HEK293 (cell line): ENCODE results near the gene PPM1J.
A peak's percentile ranks its signal among the peaks of the same experiment; 100 is the strongest.

Experiments used
- CTCF ChIA-PET: fragments of 350-600 bp; formaldehyde crosslinking; extraction: SDS; loops from one replicate; lab custom pipeline; 2021; ENCODE audit warnings: antibody characterized with exemption; lab: Yijun Ruan, JAX
- POLR2A ChIA-PET: fragments of 300-600 bp; formaldehyde crosslinking; extraction: SDS; loops from one replicate; lab custom pipeline; 2020; ENCODE audit warnings: antibody characterized with exemption, inconsistent platforms; lab: Yijun Ruan, JAX
- H3K27ac ChIP-seq: fragments of 200-500 bp; sonication (Bioruptor generic); 2 replicates; pipeline ENCODE4 v1.5.1; 2014; ENCODE audit warnings: low read depth, low read length, control low read depth, inconsistent platforms; ENCODE audit errors: extremely low read depth
- H3K36me3 ChIP-seq, 2 experiments: fragments of 200-500 bp in 1 of 2; sonication (Bioruptor generic) in 1 of 2; 1 replicate in 1 of 2; 2 replicates in 1 of 2; pipeline ENCODE4 v1.5.1; 2014 to 2017; ENCODE audit warnings: inconsistent platforms in 2 of 2, low read length in 2 of 2; ENCODE audit not compliant: control insufficient read depth in 2 of 2, insufficient read depth in 1 of 2
- H3K4me1 ChIP-seq: fragments of 200-500 bp; sonication (Bioruptor generic); 2 replicates; pipeline ENCODE4 v1.5.1; 2014; ENCODE audit warnings: mild to moderate bottlenecking, low read length, inconsistent platforms; ENCODE audit not compliant: control insufficient read depth, insufficient read depth
- H3K4me3 ChIP-seq: 2 replicates; pipeline ENCODE4 v1.5.1; 2011; ENCODE audit warnings: low read depth, mild to moderate bottlenecking, control low read depth, low read length, moderate library complexity
- H3K9me3 ChIP-seq: fragments of 200-500 bp; sonication (Bioruptor generic); 2 replicates; pipeline ENCODE4 v1.5.1; 2014; ENCODE audit warnings: low read depth, low read length, inconsistent platforms; ENCODE audit not compliant: control insufficient read depth, insufficient read depth
- EGR2 ChIP-seq: fragments of 450-650 bp; formaldehyde crosslinking; IDR thresholded peaks from 2 replicates; pipeline ENCODE4 v1.5.1; 2016; ENCODE audit warnings: low read depth, missing biosample characterization, missing genetic modification characterization
- MEIS1 ChIP-seq: sonication (generic); formaldehyde crosslinking; IDR thresholded peaks from 2 replicates; pipeline ENCODE4 v1.8.1; 2022; ENCODE audit warnings: missing genetic modification reagents, mild to moderate bottlenecking, borderline replicate concordance
- SCRT1 ChIP-seq: fragments of 450-650 bp; formaldehyde crosslinking; IDR thresholded peaks from 2 replicates; pipeline ENCODE4 v1.5.1; 2016; ENCODE audit warnings: missing biosample characterization, missing genetic modification characterization, borderline replicate concordance
- SCRT2 ChIP-seq: fragments of 450-650 bp; formaldehyde crosslinking; IDR thresholded peaks from 2 replicates; pipeline ENCODE4 v1.5.1; 2016; ENCODE audit warnings: missing biosample characterization, missing genetic modification characterization
- SP7 ChIP-seq: fragments of 450-650 bp; formaldehyde crosslinking; IDR thresholded peaks from 2 replicates; pipeline ENCODE4 v1.5.1; 2016; ENCODE audit warnings: missing biosample characterization, missing genetic modification characterization
- ZBTB8A ChIP-seq: fragments of 450-650 bp; formaldehyde crosslinking; IDR thresholded peaks from 2 replicates; pipeline ENCODE4 v1.5.1; 2016; ENCODE audit warnings: missing biosample characterization, missing genetic modification characterization
- ZNF18 ChIP-seq: fragments of 450-650 bp; formaldehyde crosslinking; IDR thresholded peaks from 2 replicates; pipeline ENCODE4 v1.5.1; 2016; ENCODE audit warnings: missing biosample characterization, missing genetic modification characterization
- ZNF248 ChIP-seq: fragments of 450-650 bp; formaldehyde crosslinking; IDR thresholded peaks from 2 replicates; pipeline ENCODE4 v1.5.1; 2017; ENCODE audit warnings: missing biosample characterization, missing genetic modification characterization
- ZNF266 ChIP-seq: fragments of 450-650 bp; formaldehyde crosslinking; IDR thresholded peaks from 2 replicates; pipeline ENCODE4 v1.5.1; 2016; ENCODE audit warnings: missing biosample characterization, missing genetic modification characterization, low read depth
- ZNF280D ChIP-seq: fragments of 450-650 bp; formaldehyde crosslinking; IDR thresholded peaks from 2 replicates; pipeline ENCODE4 v1.5.1; 2016; ENCODE audit warnings: missing biosample characterization, missing genetic modification characterization
- ZNF362 ChIP-seq: fragments of 450-650 bp; formaldehyde crosslinking; IDR thresholded peaks from 2 replicates; pipeline ENCODE4 v1.5.1; 2016; ENCODE audit warnings: missing biosample characterization, missing genetic modification characterization
- ZNF394 ChIP-seq: fragments of 450-650 bp; formaldehyde crosslinking; IDR thresholded peaks from 2 replicates; pipeline ENCODE4 v1.5.1; 2016; ENCODE audit warnings: missing biosample characterization, missing genetic modification characterization, mild to moderate bottlenecking, moderate library complexity, borderline replicate concordance
- ZNF510 ChIP-seq: fragments of 450-650 bp; formaldehyde crosslinking; IDR thresholded peaks from 2 replicates; pipeline ENCODE4 v1.5.1; 2018; ENCODE audit warnings: mild to moderate bottlenecking, missing genetic modification characterization, missing biosample characterization; ENCODE audit not compliant: insufficient replicate concordance
- ZNF530 ChIP-seq: fragments of 450-650 bp; formaldehyde crosslinking; IDR thresholded peaks from 2 replicates; pipeline ENCODE4 v1.5.1; 2016; ENCODE audit warnings: low read depth, missing biosample characterization, missing genetic modification characterization
- ZNF548 ChIP-seq: fragments of 450-650 bp; formaldehyde crosslinking; IDR thresholded peaks from 2 replicates; pipeline ENCODE4 v1.5.1; 2016; ENCODE audit warnings: missing biosample characterization, missing genetic modification characterization
- ZNF558 ChIP-seq: fragments of 450-650 bp; formaldehyde crosslinking; IDR thresholded peaks from 2 replicates; pipeline ENCODE4 v1.5.1; 2016; ENCODE audit warnings: missing biosample characterization, missing genetic modification characterization
- ZNF571 ChIP-seq: fragments of 450-650 bp; formaldehyde crosslinking; IDR thresholded peaks from 2 replicates; pipeline ENCODE4 v1.5.0; 2017; ENCODE audit warnings: missing biosample characterization, missing genetic modification characterization
- ZNF707 ChIP-seq: fragments of 450-650 bp; formaldehyde crosslinking; IDR thresholded peaks from 2 replicates; pipeline ENCODE4 v1.5.1; 2016; ENCODE audit warnings: missing biosample characterization, missing genetic modification characterization
- ZNF768 ChIP-seq: fragments of 450-650 bp; formaldehyde crosslinking; IDR thresholded peaks from 2 replicates; pipeline ENCODE4 v1.5.1; 2018; ENCODE audit warnings: missing biosample characterization, mild to moderate bottlenecking, missing genetic modification characterization
- ZSCAN30 ChIP-seq: fragments of 450-650 bp; IDR thresholded peaks from 2 replicates; pipeline ENCODE4 v1.5.1; 2018; ENCODE audit warnings: missing biosample characterization, mild to moderate bottlenecking, missing genetic modification characterization, moderate library complexity

PPM1J gene

GRCh38 chr1:112700290-112701226 is 14.6 kb downstream of the PPM1J start (continued):
- peak; percentile 79 for TF ChIP-seq SCRT1 (tag by site-specific recombination)
- peak; percentile 73; the same call in 1 of the 2 replicates for TF ChIP-seq ZNF558 (tag by site-specific recombination)
- peak; percentile 96 for TF ChIP-seq SP7

GRCh38 chr1:112699425-112700144 is 15.5 kb downstream of the PPM1J start:
- TF ChIP-seq ZNF394 (tag by site-specific recombination) (no peak), ZNF530 (tag by site-specific recombination) (no peak), ZNF768 (tag by site-specific recombination) (no peak), ZNF18 (tag by site-specific recombination) (no peak), ZNF362 (tag by site-specific recombination) (no peak), EGR2 (tag by site-specific recombination) (no peak), ZNF571 (tag by site-specific recombination) (no peak)
- TF ChIP-seq, all 188 proteins: peak for 0
- POLR2A ChIA-PET: interaction anchor here (0.6 to 9.8 kb wide), 5 partner anchors 15 to 257 kb away, joined by 3 to 91 read pairs (median 5); partner anchors contain the start of genes CAPZA1, MOV10, PPM1J and SLC16A1
- Histone ChIP-seq H3K9me3 (no peaks in the 10 kb centered on the region), H3K36me3 (peaks cover 8 to 91% of the 10 kb centered on the region in 2 experiments; a peak in 2 of 3 replicates), H3K27ac (peak overlapping the region; percentile 53; the same call in 1 of the 2 replicates), H3K4me3 (no peak overlapping the region), H3K4me1 (peaks cover 19% of the 10 kb centered on the region)
- CTCF ChIA-PET: interaction anchor here (0.6 to 2.0 kb wide), 6 partner anchors 10 to 37 kb away, joined by 3 to 5 read pairs (median 3); no protein-coding TSS in a partner anchor

GRCh38 chr1:112698366-112699310 is 16.5 kb downstream of the PPM1J start:
- no peak overlapping the region for H3K4me3 ChIP-seq
- H3K9me3 ChIP-seq: no peaks in the 10 kb centered on the region
- no peak overlapping the region for H3K27ac ChIP-seq
- POLR2A ChIA-PET: interaction anchor here (0.6 to 9.8 kb wide), 4 partner anchors 24 to 258 kb away, joined by 3 to 91 read pairs (median 4); partner anchors contain the start of genes MOV10 and SLC16A1
- H3K36me3 ChIP-seq: peaks cover 8 to 92% of the 10 kb centered on the region in 2 experiments; a peak in 2 of 3 replicates
- peaks cover 16% of the 10 kb centered on the region for H3K4me1 ChIP-seq
- CTCF ChIA-PET: interaction anchor here (0.6 to 2.0 kb wide), 3 partner anchors 9 to 23 kb away, joined by 3 to 5 read pairs (median 4); no protein-coding TSS in a partner anchor
- no peak for TF ChIP-seq ZBTB8A (tag by site-specific recombination)
- TF ChIP-seq ZNF548: no peak
- TF ChIP-seq ZSCAN30 (tag by site-specific recombination): no peak
- TF ChIP-seq ZNF280D (tag by site-specific recombination): no peak
- TF ChIP-seq MEIS1 (CRISPR knock-in tag): no peak
- no peak for TF ChIP-seq SCRT2 (tag by site-specific recombination)
- no peak for TF ChIP-seq ZNF248 (tag by site-specific recombination)
- no peak for TF ChIP-seq ZNF707 (tag by site-specific recombination)
- TF ChIP-seq ZNF18 (tag by site-specific recombination): no peak
- no peak for TF ChIP-seq ZNF266
- TF ChIP-seq ZNF510: no peak
